Neuron (in vitro differentiated cells): ENCODE results near the gene FRMD7.
"Not testable (repeated sequence)": the region's sequence is repeated elsewhere in the genome, so short reads cannot be mapped to it uniquely, and the experiment has no call there.

Source experiments
- H2AFZ ChIP-seq: one replicate; pipeline ENCODE4 v1.6.1; 2013; ENCODE audit warnings: low read depth, mild to moderate bottlenecking, inconsistent platforms, low read length, moderate library complexity
- H3K27me3 ChIP-seq: one replicate; pipeline ENCODE4 v1.6.1; 2013; ENCODE audit warnings: low read length; ENCODE audit not compliant: insufficient read depth
- H3K36me3 ChIP-seq: one replicate; pipeline ENCODE4 v1.6.1; 2013; ENCODE audit warnings: low read length; ENCODE audit not compliant: insufficient read depth
- H3K4me1 ChIP-seq: one replicate; pipeline ENCODE4 v1.6.1; 2013; ENCODE audit warnings: low read length; ENCODE audit not compliant: insufficient read depth
- H3K4me3 ChIP-seq: 2 replicates; pipeline ENCODE4 v1.5.1; 2013; ENCODE audit warnings: mild to moderate bottlenecking, low read length, moderate library complexity
- H3K9me3 ChIP-seq: one replicate; pipeline ENCODE4 v1.6.1; 2013; ENCODE audit warnings: low read length

Gene FRMD7

GRCh38 chrX:132127743-132128142 is at the start of gene FRMD7:
FRMD7 (minus strand) TSS chrX:132128020; CDS start chrX:132127844, 176 bp downstream.
- Histone ChIP-seq H2AFZ (no peak within 1 kb of the TSS), H3K9me3 (no peaks in the 10 kb centered on the region), H3K27me3 (peaks cover 7% of the 10 kb centered on the region), H3K4me3 (no peak within 1 kb of the TSS), H3K4me1 (no peaks in the 10 kb centered on the region), H3K36me3 (no peaks in the 10 kb centered on the region)

- Histone ChIP-seq H3K4me1 (no peaks in the 10 kb centered on the region), H3K9me3 (no peaks in the 10 kb centered on the region), H2AFZ (no peak overlapping the region), H3K4me3 (no peak overlapping the region), H3K36me3 (no peaks in the 10 kb centered on the region), H3K27me3 (peaks cover 6% of the 10 kb centered on the region)
Observed at GRCh38 chrX:132173647-132174046, 45.8 kb upstream of the FRMD7 start.

- Histone ChIP-seq H3K4me1 (no peaks in the 10 kb centered on the region), H2AFZ (no peak overlapping the region), H3K4me3 (no peak overlapping the region), H3K27me3 (peaks cover 6% of the 10 kb centered on the region), H3K9me3 (no peaks in the 10 kb centered on the region), H3K36me3 (no peaks in the 10 kb centered on the region)
Observed at GRCh38 chrX:132171881-132172280, 44.1 kb upstream of the FRMD7 start.

GRCh38 chrX:132171478-132171877 is 43.7 kb upstream of the FRMD7 start:
- Histone ChIP-seq H3K36me3 (no peaks in the 10 kb centered on the region), H3K27me3 (peaks cover 6% of the 10 kb centered on the region), H3K4me1 (no peaks in the 10 kb centered on the region), H3K4me3 (no peak overlapping the region), H2AFZ (no peak overlapping the region), H3K9me3 (no peaks in the 10 kb centered on the region)

DNA sequence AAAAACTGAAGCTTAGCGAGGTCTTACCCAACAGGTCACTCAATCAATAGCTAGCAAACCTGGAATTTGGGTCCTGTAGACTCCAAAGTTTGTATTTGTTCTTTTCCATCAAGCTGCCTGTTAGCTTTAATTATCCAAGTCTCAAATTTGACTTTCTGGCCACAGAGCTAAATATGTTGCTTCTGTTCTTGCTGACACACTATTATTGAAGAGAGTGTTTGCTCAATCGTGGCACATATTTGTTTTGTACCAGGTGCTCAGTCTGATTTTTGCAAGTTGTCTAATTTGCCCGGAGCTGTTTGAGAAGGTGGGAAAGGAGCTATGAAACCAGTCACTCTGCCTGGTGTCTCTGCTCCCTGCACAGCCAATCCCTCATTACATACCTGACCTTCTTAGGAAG is 41.7 kb upstream of the FRMD7 start:
- H3K4me3 ChIP-seq = no peak overlapping the region

GRCh38 chrX:132165651-132166050 is 37.8 kb upstream of the FRMD7 start:
- H3K36me3 ChIP-seq = no peaks in the 10 kb centered on the region
- no peak overlapping the region for H2AFZ ChIP-seq
- no peaks in the 10 kb centered on the region for H3K4me1 ChIP-seq
- H3K27me3 ChIP-seq = peaks cover under 1% of the 10 kb centered on the region
- no peak overlapping the region for H3K4me3 ChIP-seq
- no peaks in the 10 kb centered on the region for H3K9me3 ChIP-seq

More for the DNA sequence above, 41.7 kb upstream of the FRMD7 start:
- H3K27me3 ChIP-seq = peaks cover 4% of the 10 kb centered on the region
- H3K4me1 ChIP-seq = no peaks in the 10 kb centered on the region
- no peak overlapping the region for H2AFZ ChIP-seq
- no peaks in the 10 kb centered on the region for H3K9me3 ChIP-seq
- no peaks in the 10 kb centered on the region for H3K36me3 ChIP-seq

DNA sequence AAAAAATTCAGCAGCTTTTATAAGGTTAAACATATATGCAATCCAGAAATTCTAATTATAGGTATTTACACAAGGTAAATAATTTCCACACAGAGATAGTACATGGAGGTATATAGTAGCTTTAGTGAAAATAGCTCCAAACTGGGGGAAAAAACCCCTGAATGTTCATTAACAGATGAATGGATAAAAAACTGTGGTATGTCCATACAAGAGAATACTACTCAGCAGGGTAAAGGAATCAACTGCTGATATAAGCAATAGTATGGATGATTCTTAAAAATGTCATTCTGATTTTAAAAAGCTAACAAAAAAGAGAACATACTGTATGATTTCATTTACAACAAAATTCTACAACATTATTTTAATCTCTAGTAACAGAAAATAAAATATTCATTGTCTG is 37.2 kb upstream of the FRMD7 start:
- H3K4me3 ChIP-seq = no peak overlapping the region
- no peaks in the 10 kb centered on the region for H3K27me3 ChIP-seq
- no peaks in the 10 kb centered on the region for H3K36me3 ChIP-seq
- H2AFZ ChIP-seq = no peak overlapping the region
- no peaks in the 10 kb centered on the region for H3K9me3 ChIP-seq
- no peaks in the 10 kb centered on the region for H3K4me1 ChIP-seq

DNA sequence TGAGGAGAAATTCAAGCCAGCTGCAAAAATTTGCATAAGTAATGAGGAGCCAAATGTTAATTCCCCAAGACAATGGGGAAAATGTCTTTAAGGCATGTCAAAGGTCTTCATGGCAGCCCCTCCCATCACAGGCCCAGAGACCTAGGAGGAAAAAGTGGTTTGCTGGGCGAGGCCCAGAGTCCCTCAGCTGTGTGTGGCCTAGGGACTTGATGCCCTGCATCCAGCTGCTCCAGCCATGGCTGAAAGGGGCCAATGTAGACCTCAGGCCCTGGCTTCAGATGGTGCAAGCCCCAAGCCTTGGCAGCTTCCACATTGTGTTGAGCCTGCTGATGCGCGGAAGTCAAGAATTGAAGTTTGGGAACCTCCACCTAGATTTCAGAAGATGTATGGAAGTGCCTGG is 35.3 kb upstream of the FRMD7 start:
- not testable (repeated sequence) for H3K9me3 ChIP-seq, H2AFZ ChIP-seq, H3K36me3 ChIP-seq, H3K27me3 ChIP-seq, H3K4me1 ChIP-seq, H3K4me3 ChIP-seq

- Histone ChIP-seq H2AFZ (no peak overlapping the region), H3K9me3 (no peaks in the 10 kb centered on the region), H3K27me3 (peaks cover 3% of the 10 kb centered on the region), H3K4me3 (no peak overlapping the region), H3K4me1 (no peaks in the 10 kb centered on the region), H3K36me3 (no peaks in the 10 kb centered on the region)
Observed at GRCh38 chrX:132153166-132153565, 25.3 kb upstream of the FRMD7 start.

GRCh38 chrX:132146456-132146855 is 18.6 kb upstream of the FRMD7 start:
- Histone ChIP-seq H3K36me3 (no peaks in the 10 kb centered on the region), H3K27me3 (peaks cover 3% of the 10 kb centered on the region), H2AFZ (no peak overlapping the region), H3K4me1 (no peaks in the 10 kb centered on the region), H3K4me3 (no peak overlapping the region), H3K9me3 (no peaks in the 10 kb centered on the region)

GRCh38 chrX:132144061-132144460 is 16.2 kb upstream of the FRMD7 start:
- Histone ChIP-seq H2AFZ (no peak overlapping the region), H3K4me1 (no peaks in the 10 kb centered on the region), H3K27me3 (peaks cover 3% of the 10 kb centered on the region), H3K9me3 (no peaks in the 10 kb centered on the region), H3K36me3 (no peaks in the 10 kb centered on the region), H3K4me3 (no peak overlapping the region)

DNA sequence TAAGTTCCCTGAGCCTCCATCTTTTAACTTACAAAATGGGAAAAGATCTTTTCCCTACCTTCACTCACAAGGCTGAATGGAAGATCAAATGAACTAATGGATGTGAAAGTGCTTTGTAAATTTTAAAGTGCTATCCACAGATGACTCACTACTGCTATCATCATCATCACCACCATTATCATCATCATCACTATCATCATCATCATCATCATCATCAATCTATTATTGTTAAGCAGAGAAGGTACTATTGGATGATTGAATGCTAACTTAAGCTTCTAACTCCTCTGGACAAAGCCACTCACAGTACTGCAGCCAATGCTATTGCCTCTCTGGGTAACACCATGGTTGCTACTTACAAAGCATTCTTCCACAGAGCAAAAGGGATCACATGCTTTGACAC is 1.9 kb downstream of the FRMD7 start:
- peaks cover 7% of the 10 kb centered on the region for H3K27me3 ChIP-seq
- no peaks in the 10 kb centered on the region for H3K9me3 ChIP-seq
- H3K4me3 ChIP-seq = no peak overlapping the region
- H3K36me3 ChIP-seq = no peaks in the 10 kb centered on the region
- H2AFZ ChIP-seq = no peak overlapping the region
- no peaks in the 10 kb centered on the region for H3K4me1 ChIP-seq

- H3K4me1 ChIP-seq = peaks cover 15% of the 10 kb centered on the region
- H3K9me3 ChIP-seq = no peaks in the 10 kb centered on the region
- H3K36me3 ChIP-seq = no peaks in the 10 kb centered on the region
- no peak overlapping the region for H3K4me3 ChIP-seq
- H3K27me3 ChIP-seq = peaks cover 4% of the 10 kb centered on the region
- H2AFZ ChIP-seq = no peak overlapping the region
Observed at GRCh38 chrX:132120913-132121312, 6.9 kb downstream of the FRMD7 start.

DNA sequence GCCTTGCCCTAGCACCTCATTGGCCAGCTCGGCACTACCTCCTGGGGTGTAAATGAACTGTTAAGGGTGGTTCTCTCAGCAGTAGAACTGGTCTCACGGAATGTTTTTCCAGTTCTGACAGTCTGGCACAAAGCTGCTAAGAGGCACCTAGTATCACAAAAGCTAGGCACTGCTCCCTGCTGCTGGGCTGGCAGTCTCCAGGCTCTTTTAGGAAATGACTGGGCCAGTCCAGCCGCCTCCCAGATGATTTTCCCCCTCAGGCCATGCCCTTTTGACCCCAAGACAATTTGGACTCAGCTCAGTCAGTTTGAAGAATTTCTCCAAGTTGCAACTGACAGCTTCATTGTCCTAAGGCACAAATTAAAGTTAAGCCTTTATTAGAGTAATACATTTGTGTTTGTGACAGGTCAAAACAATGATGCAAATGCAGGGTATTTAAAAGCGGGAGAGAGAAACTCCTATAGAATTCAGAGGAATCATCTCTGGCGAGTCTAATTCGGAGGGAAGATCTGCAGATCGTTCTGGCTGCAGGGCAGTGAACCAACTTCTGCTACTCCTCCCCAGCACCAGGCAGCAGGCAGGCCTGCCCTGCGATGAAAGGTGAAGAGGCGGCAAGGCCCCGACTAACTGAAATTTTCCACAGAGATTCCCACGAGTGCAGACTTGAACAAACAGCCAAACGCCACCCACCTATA is 7.9 kb downstream of the FRMD7 start:
- Histone ChIP-seq H3K4me3 (no peak overlapping the region), H3K4me1 (peaks cover 15% of the 10 kb centered on the region), H3K27me3 (peaks cover 4% of the 10 kb centered on the region), H3K36me3 (no peaks in the 10 kb centered on the region), H3K9me3 (no peaks in the 10 kb centered on the region), H2AFZ (no peak overlapping the region)
